Adrenal gland (tissue), 5 donors: Measurements from ENCODE around the gene BMERB1.

Experiments
- CTCF ChIP-seq, 6 experiments: fragments of 450-650 bp in 4 of 6; fragments of 200-600 bp in 2 of 6; sonication (generic) in 1 of 6; IDR thresholded peaks; 1 replicate in 5 of 6; 2 replicates in 1 of 6; pipeline versions ENCODE4 v1.5.1 to v1.8.0; 2016 to 2021; ENCODE audit warnings: antibody characterized with exemption in 6 of 6, mild to moderate bottlenecking in 2 of 6, moderate library complexity in 1 of 6
- POLR2A ChIP-seq, 2 donors: fragments of 450-650 bp; IDR thresholded peaks; one replicate each; pipeline ENCODE4 v1.6.1; 2017; ENCODE audit warnings: antibody characterized with exemption in 2 of 2, mild to moderate bottlenecking in 2 of 2, moderate library complexity in 1 of 2
- donor health status: DM: no; HTN: no; CAD: no.

GRCh38 chr16:15444264-15444663 is 9.9 kb downstream of the BMERB1 start:
- TF ChIP-seq CTCF (IDR thresholded peaks at IDR 0.05): no peak
- no peak for TF ChIP-seq POLR2A (IDR thresholded peaks at IDR 0.05)
